Keratinocyte (primary cell): ENCODE results near the gene AZU1.
"Not testable (repeated sequence)": the region's sequence is repeated elsewhere in the genome, so short reads cannot be mapped to it uniquely, and the experiment has no call there.

Source experiments
- CTCF ChIP-seq, 3 experiments: IDR thresholded peaks in 1 of 3; conservative IDR thresholded peaks in 1 of 3; optimal IDR thresholded peaks in 1 of 3; 2 replicates in 2 of 3; 3 replicates in 1 of 3; pipeline versions ENCODE3 to v1.5.1; 2011; ENCODE audit warnings: low read length in 3 of 3, mild to moderate bottlenecking in 3 of 3, moderate library complexity in 2 of 3, control low read depth in 1 of 3, inconsistent platforms in 1 of 3; ENCODE audit not compliant: insufficient read depth in 2 of 3; ENCODE audit errors: extremely low read depth in 1 of 3
- EZH2 ChIP-seq: IDR thresholded peaks from one replicate; pipeline ENCODE4 v1.6.1; 2012; ENCODE audit warnings: inconsistent platforms, mild to moderate bottlenecking, low read length, moderate library complexity

GRCh38 chr19:842802-843179 is 15.2 kb downstream of the AZU1 start:
- TF ChIP-seq CTCF (optimal IDR thresholded peaks at IDR 0.05 in 1 of 3, IDR thresholded peaks at IDR 0.05 in 1 of 3, conservative IDR thresholded peaks at IDR 0.05 in 1 of 3; ENCODE audit: extremely low read depth in 1 of 3, insufficient read depth in 2 of 3, low read length in 3 of 3); EZH2: not testable (repeated sequence)
